Measurements from ENCODE around the gene DNPH1. TPM values are rescaled to one million over a fixed set of nuclear protein-coding genes. Genes with fewer than 3 reads are reported as not detected.

DNPH1 gene
- total RNA-seq, 2 donors from 2014 or later, result 38.4 to 63.9 TPM

DNA sequence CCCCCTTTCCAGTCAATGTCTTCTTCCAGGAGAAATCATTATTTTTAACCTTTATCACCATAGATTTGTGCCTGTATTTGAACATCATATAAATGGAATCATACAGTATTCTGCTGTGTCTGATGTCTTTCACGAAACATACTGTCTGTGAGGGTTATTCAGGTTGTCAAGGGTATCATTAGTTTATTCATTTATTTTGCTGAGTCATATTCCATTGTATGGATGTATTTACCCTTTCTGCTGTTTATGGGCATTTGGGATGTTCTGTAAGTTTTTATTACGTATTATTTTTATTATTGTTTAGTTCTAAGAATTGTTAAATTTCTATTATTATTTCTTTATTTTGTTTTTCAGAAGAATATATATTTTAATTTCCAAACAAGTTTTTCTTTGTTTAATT, 22.0 kb downstream of the DNPH1 start:
- H3K27ac ChIP-seq, result no peak overlapping the region
- no peaks in the 10 kb centered on the region for H3K4me1 ChIP-seq
- no peaks in the 10 kb centered on the region for H3K27me3 ChIP-seq
- H3K9me3 ChIP-seq, result no peaks in the 10 kb centered on the region
- DNase-seq (ENCODE audit: low spot score), result no peak
- H3K36me3 ChIP-seq, result peaks cover 17% of the 10 kb centered on the region
- TF ChIP-seq, protein P1, sequence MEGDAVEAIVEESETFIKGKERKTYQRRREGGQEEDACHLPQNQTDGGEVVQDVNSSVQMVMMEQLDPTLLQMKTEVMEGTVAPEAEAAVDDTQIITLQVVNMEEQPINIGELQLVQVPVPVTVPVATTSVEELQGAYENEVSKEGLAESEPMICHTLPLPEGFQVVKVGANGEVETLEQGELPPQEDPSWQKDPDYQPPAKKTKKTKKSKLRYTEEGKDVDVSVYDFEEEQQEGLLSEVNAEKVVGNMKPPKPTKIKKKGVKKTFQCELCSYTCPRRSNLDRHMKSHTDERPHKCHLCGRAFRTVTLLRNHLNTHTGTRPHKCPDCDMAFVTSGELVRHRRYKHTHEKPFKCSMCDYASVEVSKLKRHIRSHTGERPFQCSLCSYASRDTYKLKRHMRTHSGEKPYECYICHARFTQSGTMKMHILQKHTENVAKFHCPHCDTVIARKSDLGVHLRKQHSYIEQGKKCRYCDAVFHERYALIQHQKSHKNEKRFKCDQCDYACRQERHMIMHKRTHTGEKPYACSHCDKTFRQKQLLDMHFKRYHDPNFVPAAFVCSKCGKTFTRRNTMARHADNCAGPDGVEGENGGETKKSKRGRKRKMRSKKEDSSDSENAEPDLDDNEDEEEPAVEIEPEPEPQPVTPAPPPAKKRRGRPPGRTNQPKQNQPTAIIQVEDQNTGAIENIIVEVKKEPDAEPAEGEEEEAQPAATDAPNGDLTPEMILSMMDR (IDR thresholded peaks at IDR 0.05), result no peak
- no peak overlapping the region for H3K4me3 ChIP-seq

DNA sequence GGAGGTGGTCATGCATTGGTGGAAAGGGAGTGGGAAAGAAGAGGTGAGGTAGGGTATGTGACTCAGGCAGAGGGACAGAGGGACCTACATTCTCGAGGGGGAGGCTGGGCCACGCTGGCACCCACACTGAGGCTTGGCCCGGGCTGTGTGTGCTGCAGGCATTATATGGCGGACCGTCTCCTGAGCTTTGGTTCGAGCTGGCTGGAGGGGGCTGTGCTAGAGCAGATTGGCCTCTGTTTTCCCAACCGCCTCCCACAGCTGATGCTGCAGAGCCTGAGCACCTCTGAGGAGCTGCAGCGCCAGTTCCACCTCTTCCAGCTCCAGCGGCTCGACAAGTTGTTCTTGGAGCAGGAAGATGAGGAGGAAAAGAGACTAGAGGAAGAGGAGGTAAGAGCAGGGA, 23.4 kb downstream of the DNPH1 start:
- DNase-seq (ENCODE audit: low spot score), result no peak

DNA sequence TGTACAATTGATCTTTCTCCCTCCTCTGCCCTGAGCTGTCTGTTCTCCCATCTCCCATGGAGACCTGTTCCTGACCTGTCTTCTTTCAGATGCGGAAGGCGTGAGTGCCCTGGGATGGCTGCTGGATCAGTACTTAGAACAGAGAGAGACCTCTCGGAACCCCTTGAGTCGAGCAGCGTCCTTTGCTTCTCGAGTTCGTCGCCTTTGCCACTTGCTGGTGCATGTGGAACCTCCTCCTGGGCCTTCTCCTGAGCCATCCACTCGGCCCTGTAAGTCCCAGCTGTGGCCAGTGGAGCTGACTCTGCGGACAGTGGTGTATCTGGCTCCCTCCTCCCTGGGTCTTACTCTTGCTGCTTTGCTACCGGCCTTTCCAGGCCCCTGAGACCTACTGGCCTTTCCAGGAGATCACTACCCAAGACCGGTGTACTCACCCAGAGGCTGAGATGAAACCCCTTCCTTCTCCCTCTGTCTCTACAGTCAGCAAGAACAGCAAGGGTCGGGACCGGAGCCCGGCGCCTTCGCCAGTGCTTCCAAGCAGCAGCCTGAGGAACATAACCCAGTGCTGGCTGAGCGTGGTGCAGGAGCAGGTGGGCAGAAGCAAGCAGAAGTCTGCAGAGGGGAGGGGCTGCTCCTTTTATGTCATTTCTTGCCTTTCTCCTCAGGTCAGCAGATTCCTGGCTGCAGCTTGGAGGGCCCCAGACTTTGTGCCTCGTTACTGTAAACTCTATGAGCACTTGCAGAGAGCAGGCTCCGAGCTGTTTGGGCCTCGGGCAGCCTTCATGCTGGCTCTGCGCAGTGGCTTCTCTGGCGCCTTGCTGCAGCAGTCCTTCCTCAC, 24.8 kb downstream of the DNPH1 start:
- peaks cover 17% of the 10 kb centered on the region for H3K36me3 ChIP-seq
- TF ChIP-seq, protein P1 (IDR thresholded peaks at IDR 0.05), result no peak
- H3K4me1 ChIP-seq, result no peaks in the 10 kb centered on the region
- no peak overlapping the region for H3K27ac ChIP-seq
- no peak for DNase-seq (ENCODE audit: low spot score)
- no peaks in the 10 kb centered on the region for H3K9me3 ChIP-seq
- H3K4me3 ChIP-seq, result no peak overlapping the region
- no peaks in the 10 kb centered on the region for H3K27me3 ChIP-seq

More for the DNA sequence above, 23.4 kb downstream of the DNPH1 start:
- TF ChIP-seq, protein P1 (IDR thresholded peaks at IDR 0.05), result no peak
- peaks cover 17% of the 10 kb centered on the region for H3K36me3 ChIP-seq
- no peaks in the 10 kb centered on the region for H3K27me3 ChIP-seq
- H3K4me1 ChIP-seq, result no peaks in the 10 kb centered on the region
- H3K27ac ChIP-seq, result no peak overlapping the region
- no peak overlapping the region for H3K4me3 ChIP-seq
- no peaks in the 10 kb centered on the region for H3K9me3 ChIP-seq

DNA sequence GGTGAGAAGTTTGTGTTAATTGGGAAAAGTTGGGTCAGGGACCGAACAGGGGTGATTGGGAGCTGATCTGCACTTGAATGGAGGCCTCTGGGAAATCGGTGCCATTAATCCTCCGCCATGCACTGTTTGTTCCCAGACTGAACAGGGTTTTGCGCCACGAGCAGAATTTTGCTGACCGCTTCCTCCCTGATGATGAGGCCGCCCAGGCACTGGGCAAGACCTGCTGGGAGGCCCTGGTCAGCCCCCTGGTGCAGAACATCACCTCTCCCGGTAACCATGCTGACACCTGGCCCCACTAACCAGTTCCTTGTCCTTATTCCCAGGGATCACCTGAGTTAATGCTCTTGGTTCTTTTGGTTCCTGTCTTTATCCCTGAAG, 25.6 kb downstream of the DNPH1 start:
- H3K4me1 ChIP-seq, result no peaks in the 10 kb centered on the region
- TF ChIP-seq, protein P1 (IDR thresholded peaks at IDR 0.05), result no peak
- no peak for DNase-seq (ENCODE audit: low spot score)
- no peak overlapping the region for H3K27ac ChIP-seq
- H3K36me3 ChIP-seq, result peaks cover 17% of the 10 kb centered on the region
- no peak overlapping the region for H3K4me3 ChIP-seq
- H3K9me3 ChIP-seq, result no peaks in the 10 kb centered on the region
- H3K27me3 ChIP-seq, result no peaks in the 10 kb centered on the region

DNA sequence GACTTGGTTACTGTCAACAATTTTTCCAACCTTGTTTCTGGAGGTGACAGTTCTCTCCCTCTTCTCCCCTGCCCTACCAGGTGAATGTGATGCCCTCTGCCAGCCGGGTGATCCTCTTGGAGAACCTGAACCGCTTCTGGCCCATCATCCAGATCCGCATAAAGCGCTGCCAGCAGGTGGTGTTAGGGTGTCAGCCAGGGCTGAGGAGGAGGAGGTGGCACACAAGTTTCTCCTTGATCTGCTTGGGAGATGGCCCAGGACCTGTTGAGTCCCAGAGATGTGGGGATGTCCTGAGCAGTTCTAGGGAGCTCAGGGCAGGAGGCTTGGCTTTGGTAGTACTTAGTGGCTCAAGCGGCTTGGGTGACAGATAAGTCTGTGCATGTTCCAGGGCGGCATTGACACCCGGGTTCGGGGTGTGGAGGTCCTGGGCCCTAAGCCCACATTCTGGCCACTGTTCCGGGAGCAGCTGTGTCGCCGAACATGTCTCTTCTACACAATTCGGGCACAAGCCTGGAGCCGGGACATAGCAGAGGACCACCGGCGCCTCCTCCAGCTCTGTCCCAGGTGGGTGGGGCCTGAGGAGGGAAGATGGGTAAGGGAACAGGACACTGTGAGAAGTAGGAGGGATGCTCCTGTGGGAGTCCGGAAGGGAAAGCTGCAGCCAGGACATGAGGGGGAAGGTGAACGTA, 26.1 kb downstream of the DNPH1 start:
- Histone ChIP-seq H3K36me3 (peaks cover 23% of the 10 kb centered on the region), H3K27me3 (no peaks in the 10 kb centered on the region), H3K9me3 (no peaks in the 10 kb centered on the region), H3K27ac (no peak overlapping the region), H3K4me3 (no peak overlapping the region), H3K4me1 (no peaks in the 10 kb centered on the region)
- no peak for DNase-seq (ENCODE audit: low spot score)
- TF ChIP-seq, protein P1 (IDR thresholded peaks at IDR 0.05), result no peak
